Subcutaneous abdominal adipose tissue (tissue), 5 donors: Measurements from ENCODE around the gene ZNF512B.
"Not testable (repeated sequence)": the region's sequence is repeated elsewhere in the genome, so short reads cannot be mapped to it uniquely, and the experiment has no call there.

Experiments
- H3K27ac ChIP-seq: one replicate; pipeline ENCODE4 v1.7.0; 2013; ENCODE audit warnings: low read depth, mild to moderate bottlenecking, inconsistent platforms, low read length, moderate library complexity
- H3K27me3 ChIP-seq, 5 donors: one replicate each; pipeline ENCODE4 v1.7.0; 2013; ENCODE audit warnings: low read length in 5 of 5, inconsistent platforms in 1 of 5; ENCODE audit not compliant: control insufficient read depth in 5 of 5, insufficient read depth in 4 of 5
- H3K36me3 ChIP-seq, 5 donors: one replicate each; pipeline ENCODE4 v1.7.0; 2013; ENCODE audit warnings: low read length in 5 of 5; ENCODE audit not compliant: control insufficient read depth in 5 of 5, insufficient read depth in 5 of 5
- H3K4me1 ChIP-seq, 5 donors: one replicate each; pipeline ENCODE4 v1.7.0; 2013; ENCODE audit warnings: low read length in 5 of 5, mild to moderate bottlenecking in 3 of 5, moderate library complexity in 1 of 5; ENCODE audit not compliant: control insufficient read depth in 5 of 5, insufficient read depth in 5 of 5
- H3K4me3 ChIP-seq, 5 donors: one replicate each; pipeline ENCODE4 v1.7.0; 2013; ENCODE audit warnings: low read length in 5 of 5, low read depth in 1 of 5
- H3K9ac ChIP-seq, 5 donors: one replicate each; pipeline ENCODE4 v1.7.0; 2013; ENCODE audit warnings: low read length in 5 of 5, mild to moderate bottlenecking in 4 of 5, moderate library complexity in 3 of 5
- H3K9me3 ChIP-seq, 5 donors: one replicate each; pipeline ENCODE4 v1.7.0; 2013; ENCODE audit warnings: low read length in 5 of 5; ENCODE audit not compliant: control insufficient read depth in 5 of 5
- donor health status: healthy.
- donor health status: healthy.
- donor health status: healthy.
- donor health status: healthy.
- donor health status: healthy.

The ZNF512B gene

DNA sequence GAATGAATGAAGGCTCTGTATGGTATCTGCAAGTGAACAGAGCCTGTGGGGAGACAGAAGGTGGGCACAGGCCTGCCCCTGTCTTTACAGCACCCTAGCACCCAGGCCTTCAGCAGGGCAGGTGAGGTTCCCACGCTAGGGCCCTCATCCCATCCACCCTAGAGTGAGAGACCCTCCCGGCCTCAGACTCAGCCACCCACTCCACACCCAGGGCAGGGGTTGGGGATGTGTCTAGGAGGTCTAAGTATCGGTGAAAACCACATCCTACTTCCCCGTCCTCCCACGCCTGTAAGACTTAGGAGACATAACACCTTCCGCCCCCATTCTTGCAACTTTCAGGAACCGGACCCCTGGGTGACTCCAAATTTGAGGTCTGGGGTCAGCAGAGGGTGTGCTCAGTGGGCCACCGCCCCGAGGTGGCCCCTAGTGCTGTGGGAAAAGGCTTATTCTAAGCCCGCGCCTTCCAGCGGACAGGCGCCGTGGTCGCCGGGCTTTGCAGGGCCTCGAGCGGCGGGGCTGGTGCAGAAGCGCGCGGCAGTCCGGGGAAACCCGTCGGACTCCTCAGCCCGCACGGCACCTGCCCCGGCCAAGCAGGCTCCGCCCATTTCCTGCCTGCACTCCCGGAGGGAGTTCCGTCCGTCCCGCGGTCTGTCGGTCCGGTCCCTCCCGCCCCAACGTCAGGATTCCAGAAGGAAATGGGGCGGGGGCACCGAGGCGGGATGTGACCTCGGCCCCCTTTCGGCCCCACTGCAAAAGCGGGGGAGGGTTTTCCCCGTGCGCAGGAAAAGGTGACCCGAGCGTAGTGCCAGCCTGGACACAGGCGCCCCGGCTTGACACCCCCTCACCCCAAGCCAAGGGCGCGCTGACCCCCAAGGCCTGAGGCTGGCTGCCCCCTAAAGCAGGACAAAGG, 8.8 kb upstream of the ZNF512B start:
- Histone ChIP-seq H3K9me3 (no peaks in the 10 kb centered on the region), H3K4me1 (peaks cover 9 to 49% (median 43%) of the 10 kb centered on the region in 5 donors), H3K4me3 (peak overlapping the region in 4 of 5 donors; percentile 51 to 71 (median 64)), H3K9ac (peak overlapping the region in 3 of 5 donors; percentile 48 to 80 (median 51)), H3K27me3 (peaks cover 0 to 3% (median 0%) of the 10 kb centered on the region in 5 donors), H3K36me3 (peaks cover 0 to 10% (median 6%) of the 10 kb centered on the region in 5 donors), H3K27ac (no peak overlapping the region)

DNA sequence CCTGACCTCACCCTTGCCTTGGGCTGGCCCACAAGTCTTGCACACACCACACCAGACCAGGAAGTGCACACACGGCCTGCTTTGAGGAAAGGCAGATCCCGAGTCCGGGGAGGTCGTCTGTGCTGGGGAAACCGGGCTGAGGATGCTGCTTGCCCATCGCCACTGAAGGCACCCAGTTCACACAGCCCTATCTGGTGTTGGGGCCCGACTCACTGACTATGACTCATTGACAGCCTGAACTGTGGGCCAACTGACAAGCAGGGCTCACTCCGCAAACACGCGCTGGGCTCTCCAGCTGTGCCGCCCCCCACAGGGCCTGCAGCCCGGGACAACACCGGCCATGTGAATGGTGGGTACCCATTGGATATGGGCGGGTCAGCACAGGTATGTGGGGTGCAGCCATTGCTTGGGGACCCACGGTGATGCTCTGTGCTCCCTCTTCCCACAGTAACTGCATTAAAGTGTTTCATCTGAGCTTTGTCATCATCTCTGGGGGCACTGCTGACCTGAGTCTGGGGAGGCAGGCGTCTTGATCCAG, 8.1 kb upstream of the ZNF512B start:
- Histone ChIP-seq H3K27ac (no peak overlapping the region), H3K4me3 (no peak overlapping the region), H3K27me3 (peaks cover 0 to 3% (median 0%) of the 10 kb centered on the region in 5 donors), H3K9me3 (no peaks in the 10 kb centered on the region), H3K4me1 (peaks cover 11 to 53% (median 48%) of the 10 kb centered on the region in 5 donors), H3K9ac (peak overlapping the region in 1 of 5 donors; percentile 35), H3K36me3 (peaks cover 0 to 3% (median 1%) of the 10 kb centered on the region in 5 donors)

DNA sequence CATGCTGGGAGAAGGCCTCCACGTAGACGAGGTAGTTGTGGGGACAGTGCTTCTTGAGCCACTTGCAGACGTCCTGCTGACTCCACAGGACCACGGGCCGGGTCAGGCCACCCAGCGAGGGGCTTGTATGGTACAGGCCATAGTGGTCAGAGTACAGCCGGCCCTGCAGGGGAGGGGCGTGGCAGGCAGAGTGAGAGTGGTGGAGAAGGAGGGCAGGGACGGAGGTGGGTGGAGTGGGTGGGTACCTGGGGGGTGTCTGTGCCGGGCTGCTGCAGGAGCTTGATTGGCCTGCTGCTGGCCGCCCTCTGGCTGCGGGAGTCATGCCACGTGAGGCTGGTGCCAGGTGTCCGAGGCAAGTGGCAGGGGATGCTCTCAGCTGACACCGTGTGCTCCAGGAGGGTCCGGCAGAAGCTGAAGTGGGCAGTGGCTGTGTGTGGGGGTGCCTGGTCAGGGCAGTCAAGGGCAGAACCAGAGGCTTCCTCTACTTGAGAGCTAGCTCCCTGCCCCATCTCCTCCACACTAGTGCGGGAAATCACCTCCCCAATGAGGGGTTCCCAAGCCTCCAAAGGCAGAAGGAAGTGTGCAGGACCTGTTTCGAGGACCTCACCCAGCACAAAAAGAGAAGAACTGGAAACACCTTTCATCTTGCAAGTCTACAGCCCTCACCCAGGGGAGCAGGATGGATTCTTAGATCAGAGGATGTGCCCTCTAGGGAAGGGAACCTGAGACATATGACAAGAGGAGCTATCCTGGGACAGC, 7.4 kb upstream of the ZNF512B start:
- no peak overlapping the region for H3K9ac ChIP-seq
- H3K4me1 ChIP-seq: peaks cover 14 to 53% (median 44%) of the 10 kb centered on the region in 5 donors
- H3K27me3 ChIP-seq: peaks cover 0 to 3% (median 0%) of the 10 kb centered on the region in 5 donors
- no peak overlapping the region for H3K4me3 ChIP-seq
- no peak overlapping the region for H3K27ac ChIP-seq
- H3K9me3 ChIP-seq: no peaks in the 10 kb centered on the region
- H3K36me3 ChIP-seq: no peaks in the 10 kb centered on the region

DNA sequence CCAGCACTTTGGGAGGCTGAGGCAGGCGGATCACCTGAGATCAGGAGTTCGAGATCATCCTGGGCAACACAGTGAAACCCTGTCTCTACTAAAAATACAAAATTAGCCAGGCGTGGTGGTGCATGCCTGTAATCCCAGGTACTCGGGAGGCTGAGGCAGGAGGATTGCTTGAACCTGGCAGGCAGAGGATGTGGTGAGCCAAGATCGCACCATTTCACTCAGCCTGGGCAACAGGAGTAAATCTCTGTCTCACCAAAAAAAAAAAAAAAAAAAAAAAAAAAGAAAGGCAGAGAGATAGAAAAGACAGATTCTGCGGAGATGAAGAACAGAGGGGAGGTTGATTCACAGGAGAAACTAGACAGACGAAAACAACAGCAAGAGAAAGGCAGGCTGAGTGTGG, 6.8 kb upstream of the ZNF512B start:
- not testable (repeated sequence) for H3K27me3 ChIP-seq, H3K9ac ChIP-seq, H3K36me3 ChIP-seq, H3K4me3 ChIP-seq, H3K27ac ChIP-seq, H3K9me3 ChIP-seq
- H3K4me1 ChIP-seq: peaks cover 11 to 48% (median 38%) of the 10 kb centered on the region in 5 donors

DNA sequence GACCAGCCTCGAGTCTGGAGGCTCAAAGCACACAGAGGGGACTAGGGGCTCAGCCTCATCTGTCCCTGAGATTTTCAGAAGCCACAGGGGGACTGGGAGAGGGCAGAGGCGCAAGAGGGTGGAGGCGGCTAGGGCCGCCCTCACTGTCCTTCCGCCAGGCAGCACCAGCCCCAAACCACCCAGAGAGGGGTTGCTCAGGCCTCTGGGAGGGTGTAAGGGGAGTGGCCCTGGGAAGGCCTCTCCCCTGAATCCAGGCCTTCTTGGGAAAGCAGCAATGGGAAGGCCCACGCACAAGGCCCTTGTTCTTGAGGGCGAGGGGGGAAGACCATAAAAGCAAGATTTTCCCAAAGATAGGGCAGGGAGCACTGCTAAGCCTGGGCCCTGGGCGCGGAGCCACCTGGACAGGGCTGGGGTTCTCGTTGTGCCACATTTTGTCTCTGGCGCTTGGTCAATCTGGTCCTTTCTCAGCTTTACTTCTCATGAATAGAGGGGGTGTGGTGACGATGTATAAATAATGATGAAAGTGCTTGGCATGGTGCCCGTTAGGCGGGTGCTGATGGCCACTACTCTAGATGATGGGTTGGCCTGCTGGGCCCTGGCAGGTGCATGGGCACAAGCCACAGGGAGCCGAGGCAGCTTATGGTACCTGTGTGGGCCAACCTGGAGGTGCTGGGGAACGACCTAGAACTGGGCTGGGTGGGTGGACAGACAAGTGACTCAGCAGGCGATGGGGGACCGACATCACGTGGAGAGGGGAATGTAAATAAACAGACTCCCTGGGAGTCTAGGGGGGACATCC, 4.9 kb upstream of the ZNF512B start:
- Histone ChIP-seq H3K9me3 (no peaks in the 10 kb centered on the region), H3K27ac (no peak overlapping the region), H3K4me3 (no peak overlapping the region), H3K9ac (no peak overlapping the region), H3K27me3 (peaks cover 0 to 3% (median 0%) of the 10 kb centered on the region in 5 donors), H3K36me3 (no peaks in the 10 kb centered on the region), H3K4me1 (peaks cover 8 to 42% (median 29%) of the 10 kb centered on the region in 5 donors)

DNA sequence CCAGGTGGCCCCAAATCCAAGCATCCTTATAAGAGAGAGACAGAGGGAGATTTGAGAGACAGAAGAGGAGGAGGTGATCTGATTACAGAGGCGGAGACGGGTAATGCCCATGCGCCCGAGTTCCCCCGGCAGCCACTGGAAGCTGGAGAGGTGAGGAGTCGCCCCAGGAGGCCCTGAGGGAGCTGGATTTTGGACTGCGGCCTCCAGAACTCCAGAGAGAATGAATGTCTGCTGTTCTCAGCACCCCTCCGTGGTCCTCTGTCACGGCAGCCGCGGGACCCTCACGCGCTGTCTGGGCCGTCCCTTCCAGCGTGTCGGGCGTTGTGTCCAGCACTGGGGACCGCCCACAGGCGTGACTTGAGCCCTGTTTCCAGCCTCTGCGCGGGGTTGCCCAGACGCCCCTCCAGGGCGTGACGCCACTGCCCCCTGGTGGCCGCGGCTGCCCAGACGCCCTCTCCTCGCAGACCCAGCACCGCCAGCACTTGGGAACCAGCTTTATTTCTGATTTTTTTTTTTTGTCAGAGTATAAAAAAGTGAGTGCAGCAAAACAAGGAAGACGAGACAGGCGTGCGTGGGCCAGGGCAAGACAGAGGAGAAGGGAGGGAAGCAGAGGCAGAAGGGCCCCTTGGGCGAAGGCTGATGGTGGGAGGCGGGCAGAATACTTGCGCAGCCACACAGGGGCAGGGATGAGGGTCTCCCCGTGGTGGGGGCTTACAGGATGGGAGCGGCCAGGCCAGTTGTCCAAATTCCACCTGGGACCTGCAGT, 4.1 kb upstream of the ZNF512B start:
- Histone ChIP-seq H3K36me3 (no peaks in the 10 kb centered on the region), H3K27me3 (peaks cover 0 to 3% (median 0%) of the 10 kb centered on the region in 5 donors), H3K27ac (peak overlapping the region; percentile 50), H3K9ac (peak overlapping the region in 1 of 5 donors; percentile 63), H3K4me1 (peaks cover 8 to 43% (median 28%) of the 10 kb centered on the region in 5 donors), H3K4me3 (peak overlapping the region in 4 of 5 donors; percentile 28 to 64 (median 43)), H3K9me3 (no peaks in the 10 kb centered on the region)

DNA sequence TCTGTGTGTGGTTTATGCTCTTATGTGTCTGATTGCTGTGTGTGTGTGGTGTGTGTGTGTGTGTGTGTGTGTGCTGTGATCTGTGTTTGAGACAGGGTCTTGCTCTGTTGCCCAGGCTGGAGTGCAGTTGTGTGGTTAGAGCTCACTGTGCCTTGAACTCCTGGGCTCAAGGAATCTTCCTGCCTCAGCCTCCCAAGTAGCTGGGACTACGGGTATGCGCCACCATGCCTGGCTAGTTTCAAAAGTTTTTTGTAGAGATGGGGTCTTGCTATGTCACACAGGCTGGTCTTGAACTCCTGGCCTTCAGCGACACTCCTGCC, 3.4 kb upstream of the ZNF512B start:
- H3K4me1 ChIP-seq: peaks cover 8 to 43% (median 28%) of the 10 kb centered on the region in 5 donors
- no peaks in the 10 kb centered on the region for H3K9me3 ChIP-seq
- H3K27me3 ChIP-seq: peaks cover 0 to 3% (median 0%) of the 10 kb centered on the region in 5 donors
- H3K4me3 ChIP-seq: peak overlapping the region in 2 of 5 donors; percentile 56 to 64
- H3K27ac ChIP-seq: peak overlapping the region; percentile 50
- H3K9ac ChIP-seq: no peak overlapping the region
- no peaks in the 10 kb centered on the region for H3K36me3 ChIP-seq

DNA sequence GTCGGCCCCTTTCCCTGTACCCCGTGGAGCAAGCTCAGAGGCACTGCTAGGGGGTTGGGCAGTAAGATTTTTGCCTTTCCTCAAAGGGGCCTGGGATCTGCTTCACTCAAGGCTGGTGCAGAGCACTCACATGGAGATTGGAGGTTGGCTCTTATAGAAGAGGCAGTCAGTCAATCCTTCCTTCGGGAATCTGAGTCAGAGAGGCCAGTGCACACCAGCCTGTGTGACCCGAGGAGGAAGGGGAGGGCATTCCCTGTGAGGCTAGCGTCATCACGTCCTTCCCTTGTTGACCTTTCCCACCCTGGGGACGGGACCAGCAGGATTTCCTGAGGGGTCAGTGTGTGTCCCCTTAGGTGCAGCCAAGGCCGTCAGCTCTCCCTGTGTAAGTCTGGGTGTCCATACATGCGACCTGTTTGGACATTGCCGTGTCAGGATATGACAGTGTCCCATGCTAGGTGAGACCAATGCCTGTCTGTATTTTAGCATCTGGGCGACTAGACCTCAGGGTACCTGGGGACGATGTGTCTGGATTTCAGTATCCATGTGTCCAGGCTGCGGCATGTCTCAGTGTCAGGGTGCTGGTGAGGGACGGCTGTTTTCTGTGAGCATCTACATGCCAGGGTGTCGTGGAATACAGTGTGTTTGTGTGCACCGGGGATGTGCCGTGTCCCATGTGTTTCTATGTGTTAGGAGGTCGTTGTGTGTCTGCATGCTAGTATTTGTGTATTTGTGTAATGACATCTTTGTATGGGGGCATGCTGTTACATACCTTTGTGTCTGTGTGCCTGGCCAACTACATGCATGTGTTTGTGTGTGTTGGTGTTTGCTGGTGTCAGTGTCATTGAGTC, 2.8 kb upstream of the ZNF512B start:
- Histone ChIP-seq H3K27ac (peak overlapping the region; percentile 32), H3K9ac (no peak overlapping the region), H3K9me3 (no peaks in the 10 kb centered on the region), H3K4me1 (peaks cover 8 to 44% (median 32%) of the 10 kb centered on the region in 5 donors), H3K36me3 (peaks cover 0 to 3% (median 0%) of the 10 kb centered on the region in 5 donors), H3K27me3 (peaks cover 0 to 3% (median 0%) of the 10 kb centered on the region in 5 donors), H3K4me3 (no peak overlapping the region)
